ENCODE measurements around the gene ZNF816. TPM values are rescaled to one million over a fixed set of nuclear protein-coding genes. Genes with fewer than 3 reads are reported as not detected.
"Not testable (repeated sequence)": the region's sequence is repeated elsewhere in the genome, so short reads cannot be mapped to it uniquely, and the experiment has no call there.

Gene ZNF816
- total RNA-seq, 4 donors from 2014 or later, result 6.3 to 17.5 (median 12.2) TPM

DNA sequence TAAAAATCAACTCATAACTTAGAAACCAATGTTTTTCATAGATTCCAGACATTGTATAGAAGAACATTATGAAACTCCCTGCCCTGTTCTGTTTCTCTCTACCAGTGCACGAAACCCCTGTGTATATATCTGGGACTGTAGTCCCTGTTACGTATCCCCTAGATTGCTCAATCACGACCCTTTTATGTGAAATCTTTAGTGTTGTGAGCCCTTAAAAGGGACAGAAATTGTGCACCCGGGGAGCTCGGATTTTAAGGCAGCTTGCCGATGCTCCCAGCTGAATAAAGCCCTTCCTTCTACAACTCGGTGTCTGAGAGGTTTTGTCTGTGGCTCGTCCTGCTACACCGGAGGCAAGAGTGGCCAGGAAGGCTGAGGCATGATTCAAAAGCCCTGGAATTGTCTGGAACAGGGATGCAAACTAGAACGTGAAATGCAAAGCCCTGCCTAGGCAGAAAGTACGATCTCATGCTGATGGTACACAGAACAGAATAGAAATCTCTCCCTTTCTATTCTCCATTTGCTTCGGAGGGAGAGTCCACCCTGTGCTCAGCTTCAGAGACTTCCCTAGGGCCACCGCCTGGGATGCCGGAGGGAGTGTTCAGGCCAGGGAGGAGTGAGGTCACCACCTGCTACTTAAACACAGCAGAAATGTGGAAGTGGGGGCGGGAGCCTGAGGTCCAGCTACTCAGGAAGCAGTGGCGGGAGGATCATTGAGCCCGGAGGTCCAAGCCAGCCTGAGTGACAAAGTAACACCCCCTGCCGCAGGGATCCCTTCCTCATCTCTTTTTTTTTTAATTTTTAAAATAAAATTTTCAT lies 38.7 kb downstream of the ZNF816 start:
- H3K4me3 ChIP-seq (replicated peaks in 1 of 3), result peak overlapping the region in 1 of 3 donors; percentile 71
- peaks cover 3 to 8% of the 10 kb centered on the region in 2 donors for H3K4me1 ChIP-seq
- peak overlapping the region in 1 of 3 donors; percentile 76 for H3K27ac ChIP-seq
- no peak for TF ChIP-seq POLR2A (IDR thresholded peaks at IDR 0.05)
- TF ChIP-seq, protein P1, sequence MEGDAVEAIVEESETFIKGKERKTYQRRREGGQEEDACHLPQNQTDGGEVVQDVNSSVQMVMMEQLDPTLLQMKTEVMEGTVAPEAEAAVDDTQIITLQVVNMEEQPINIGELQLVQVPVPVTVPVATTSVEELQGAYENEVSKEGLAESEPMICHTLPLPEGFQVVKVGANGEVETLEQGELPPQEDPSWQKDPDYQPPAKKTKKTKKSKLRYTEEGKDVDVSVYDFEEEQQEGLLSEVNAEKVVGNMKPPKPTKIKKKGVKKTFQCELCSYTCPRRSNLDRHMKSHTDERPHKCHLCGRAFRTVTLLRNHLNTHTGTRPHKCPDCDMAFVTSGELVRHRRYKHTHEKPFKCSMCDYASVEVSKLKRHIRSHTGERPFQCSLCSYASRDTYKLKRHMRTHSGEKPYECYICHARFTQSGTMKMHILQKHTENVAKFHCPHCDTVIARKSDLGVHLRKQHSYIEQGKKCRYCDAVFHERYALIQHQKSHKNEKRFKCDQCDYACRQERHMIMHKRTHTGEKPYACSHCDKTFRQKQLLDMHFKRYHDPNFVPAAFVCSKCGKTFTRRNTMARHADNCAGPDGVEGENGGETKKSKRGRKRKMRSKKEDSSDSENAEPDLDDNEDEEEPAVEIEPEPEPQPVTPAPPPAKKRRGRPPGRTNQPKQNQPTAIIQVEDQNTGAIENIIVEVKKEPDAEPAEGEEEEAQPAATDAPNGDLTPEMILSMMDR (IDR thresholded peaks at IDR 0.05), result no peak
- peak in 1 of 2 donors; percentile 13 for DNase-seq
- no peaks in the 10 kb centered on the region for H3K27me3 ChIP-seq
- 63 to 73% methylated on average over 18 of the region's 18 CpGs for WGBS, 2 donors
- no peaks in the 10 kb centered on the region for H3K9me3 ChIP-seq
- no peaks in the 10 kb centered on the region for H3K36me3 ChIP-seq
- intact Hi-C loops (cut with DNase I), result no loop called here

DNA sequence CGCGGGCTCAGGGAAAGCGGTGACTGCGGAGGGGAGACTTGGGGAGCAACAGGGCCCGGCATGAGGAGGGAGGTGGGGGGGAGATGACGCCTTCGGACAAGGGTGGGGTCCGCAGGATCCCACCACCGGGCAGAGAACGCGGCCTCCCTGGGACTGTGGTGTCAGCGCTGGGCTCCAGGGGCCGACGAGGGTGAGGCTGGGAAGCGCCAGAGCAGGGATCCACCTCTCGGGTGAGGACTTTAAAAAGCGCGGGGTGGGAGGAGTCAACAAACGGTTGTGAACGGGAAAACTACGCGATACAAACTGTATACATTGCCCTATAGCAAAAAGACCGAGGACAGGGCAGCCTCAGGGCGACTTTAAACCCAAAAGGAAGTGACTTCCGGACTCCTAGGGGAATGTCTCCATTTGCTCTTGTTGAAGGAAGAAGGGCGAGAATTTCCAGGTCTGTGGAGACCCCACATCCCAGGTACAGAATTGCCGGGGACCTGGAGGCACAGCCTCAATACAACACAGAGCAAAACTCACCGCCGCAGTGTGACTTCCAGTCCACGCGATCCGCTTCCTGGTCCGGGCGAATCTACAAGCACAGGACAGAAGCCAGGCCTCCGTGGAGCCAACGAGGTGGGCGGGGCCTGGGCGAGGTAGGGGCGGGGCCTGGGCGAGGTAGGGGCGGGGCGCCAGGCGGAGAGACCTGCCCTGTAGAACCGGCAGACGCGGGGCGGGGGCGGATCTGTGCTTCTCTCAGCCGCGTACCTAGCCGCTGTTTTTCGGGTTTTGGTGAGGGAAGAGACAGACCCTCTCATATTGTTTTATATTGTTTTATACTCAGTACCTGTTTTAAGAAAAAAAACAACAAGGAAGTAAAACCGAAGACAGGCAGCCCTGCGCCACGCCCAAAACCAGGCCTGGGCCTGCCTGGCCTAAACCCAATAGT lies 39.6 kb downstream of the ZNF816 start, which contains the start of gene ZNF888:
TSS of gene ZNF888 (minus strand) at position 588 of the 937 bp plus-strand sequence. CDS start 5,555 bp downstream, outside the sequence.
- TF ChIP-seq, protein P1 (IDR thresholded peaks at IDR 0.05), result peak in 1 of 6 experiments; percentile 5
- TF ChIP-seq POLR2A (IDR thresholded peaks at IDR 0.05), result peak in 1 of 2 donors; percentile 48
- peak; percentile 87 to 90 for DNase-seq
- 2 to 4% methylated on average over 44 to 50 of the region's 55 CpGs for WGBS, 2 donors
- peak within 1 kb of the TSS in 2 of 3 donors; percentile 5 to 76 for H3K27ac ChIP-seq
- intact Hi-C loops (cut with DNase I), result no loop called here
- H3K36me3 ChIP-seq, result no peaks in the 10 kb centered on the region
- H3K9me3 ChIP-seq, result no peaks in the 10 kb centered on the region
- peak within 1 kb of the TSS; percentile 58 to 71 (median 63) for H3K4me3 ChIP-seq (replicated peaks in 1 of 3)
- H3K27me3 ChIP-seq, result no peaks in the 10 kb centered on the region
- H3K4me1 ChIP-seq, result peaks cover 3 to 8% of the 10 kb centered on the region in 2 donors

DNA sequence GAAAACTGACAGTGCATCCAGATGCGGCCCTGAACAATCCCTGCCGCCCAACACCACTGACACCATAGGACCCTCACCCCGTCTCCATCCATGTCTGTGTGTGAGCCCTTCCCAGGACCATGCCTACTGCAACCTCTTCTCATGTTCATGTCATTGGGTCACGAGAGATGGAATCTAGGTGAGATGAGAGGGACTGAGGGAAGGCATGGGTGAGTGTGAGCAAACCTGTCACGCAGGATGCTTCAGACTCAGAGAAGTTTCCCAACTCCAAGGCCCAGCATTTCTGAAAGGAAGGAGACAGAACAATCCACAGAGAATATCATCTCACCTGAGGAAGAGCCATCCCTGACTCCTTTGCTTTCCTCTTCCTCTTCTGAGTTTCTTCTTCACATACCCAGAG lies 45.1 kb downstream of the ZNF816 start:
- no peaks in the 10 kb centered on the region for H3K9me3 ChIP-seq
- WGBS, 2 donors, result 92 to 96% methylated on average over 5 of the region's 5 CpGs
- intact Hi-C loops (cut with DNase I), result no loop called here
- no peak overlapping the region for H3K4me3 ChIP-seq (replicated peaks in 1 of 3)
- peaks cover 0 to 2% of the 10 kb centered on the region in 2 donors for H3K4me1 ChIP-seq
- TF ChIP-seq, protein P1 (IDR thresholded peaks at IDR 0.05), result no peak
- no peak for TF ChIP-seq POLR2A (IDR thresholded peaks at IDR 0.05)
- no peaks in the 10 kb centered on the region for H3K27me3 ChIP-seq
- no peaks in the 10 kb centered on the region for H3K36me3 ChIP-seq
- no peak for DNase-seq
- no peak overlapping the region for H3K27ac ChIP-seq

DNA sequence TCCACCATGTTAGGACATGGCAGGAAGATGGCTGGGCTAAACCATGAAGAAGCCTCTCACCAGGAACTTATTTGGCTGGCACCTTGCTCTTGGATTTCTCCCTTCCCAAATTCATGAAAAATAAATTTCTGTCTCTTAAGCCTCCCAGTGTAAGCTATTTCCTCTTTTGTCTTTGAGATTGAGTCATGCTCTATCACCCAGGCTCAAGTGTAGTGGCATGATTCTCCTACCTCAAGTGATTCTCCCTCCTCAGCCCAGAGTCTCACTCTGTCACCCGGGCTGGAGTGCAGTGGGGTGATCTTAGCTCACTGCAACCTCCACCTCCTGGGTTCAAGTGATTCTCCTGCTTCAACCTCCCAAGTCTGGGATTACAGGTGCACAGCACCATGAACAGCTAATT lies 52.0 kb downstream of the ZNF816 start:
- Histone ChIP-seq H3K27ac (no peak overlapping the region), H3K9me3 (no peaks in the 10 kb centered on the region), H3K27me3 (no peaks in the 10 kb centered on the region), H3K36me3 (peaks cover 0 to 10% of the 10 kb centered on the region in 2 donors), H3K4me1 (no peaks in the 10 kb centered on the region), H3K4me3 (replicated peaks in 1 of 3) (no peak overlapping the region)
- DNase-seq, result no peak
- intact Hi-C loops (cut with DNase I), result no loop called here
- no peak for TF ChIP-seq POLR2A (IDR thresholded peaks at IDR 0.05)
- TF ChIP-seq, protein P1 (IDR thresholded peaks at IDR 0.05), result no peak
- 65 to 74% methylated on average over 1 of the region's 1 CpG for WGBS, 2 donors

DNA sequence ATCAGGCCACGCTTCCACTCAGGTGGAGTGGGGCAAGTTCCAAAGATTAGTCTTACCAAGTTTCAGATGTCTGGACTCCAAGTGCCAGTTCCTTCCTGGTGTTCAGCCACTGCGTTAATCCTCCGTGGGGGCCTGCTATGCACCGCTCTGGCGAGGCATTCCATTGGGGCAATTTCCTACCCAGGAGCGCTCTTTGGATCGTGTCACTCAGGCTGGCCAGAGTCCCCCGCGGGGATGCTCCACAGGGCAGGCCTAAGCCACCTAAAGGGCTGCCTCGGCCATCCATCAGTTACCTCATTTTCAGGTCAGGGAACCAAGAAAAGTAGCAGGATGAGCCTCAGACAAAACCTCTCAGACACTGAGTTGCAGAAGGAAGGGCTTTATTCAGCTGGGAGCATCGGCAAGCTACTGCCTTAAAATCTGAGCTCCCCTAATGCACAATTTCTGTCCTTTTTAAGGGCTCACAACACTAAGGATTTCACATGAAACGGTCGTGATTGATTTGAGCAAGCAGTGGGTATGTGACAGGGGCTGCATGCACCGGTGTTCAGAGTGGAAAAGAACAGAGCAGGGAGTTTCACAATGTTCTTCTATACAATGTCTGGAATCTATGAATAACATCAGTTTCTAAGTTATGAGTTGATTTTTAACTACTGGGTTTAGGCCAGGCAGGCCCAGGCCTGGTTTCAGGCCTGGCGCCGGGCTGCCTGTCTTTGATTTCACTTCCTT lies 58.5 kb downstream of the ZNF816 start:
- H3K4me1 ChIP-seq; H3K27ac ChIP-seq; DNase-seq; H3K27me3 ChIP-seq; H3K9me3 ChIP-seq; H3K4me3 ChIP-seq (replicated peaks in 1 of 3); intact Hi-C loops (cut with DNase I); H3K36me3 ChIP-seq: not testable (repeated sequence)
- 94 to 97% methylated on average over 15 to 16 of the region's 16 CpGs for WGBS, 2 donors
